AG09309 (cell line): ENCODE results near the gene MAP4K4.
A peak's percentile ranks its signal among the peaks of the same experiment; 100 is the strongest.

Experiments used
- DNase-seq: peaks from one replicate; pipeline ENCODE4 v3.0.0-alpha.2; 2010; ENCODE audit warnings: low read depth
- H3K4me3 ChIP-seq: 2 replicates; pipeline ENCODE4 v1.5.1; 2011; ENCODE audit warnings: mild to moderate bottlenecking, low read depth, low read length, moderate library complexity; ENCODE audit not compliant: control insufficient read depth
- TF ChIP-seq, protein P1 (sequence below): IDR thresholded peaks from 2 replicates; pipeline ENCODE4 v1.5.1; 2011; ENCODE audit warnings: mild to moderate bottlenecking, low read depth, low read length, inconsistent platforms; ENCODE audit not compliant: insufficient read depth, control insufficient read depth; ENCODE audit errors: missing control alignments

The MAP4K4 gene

DNA sequence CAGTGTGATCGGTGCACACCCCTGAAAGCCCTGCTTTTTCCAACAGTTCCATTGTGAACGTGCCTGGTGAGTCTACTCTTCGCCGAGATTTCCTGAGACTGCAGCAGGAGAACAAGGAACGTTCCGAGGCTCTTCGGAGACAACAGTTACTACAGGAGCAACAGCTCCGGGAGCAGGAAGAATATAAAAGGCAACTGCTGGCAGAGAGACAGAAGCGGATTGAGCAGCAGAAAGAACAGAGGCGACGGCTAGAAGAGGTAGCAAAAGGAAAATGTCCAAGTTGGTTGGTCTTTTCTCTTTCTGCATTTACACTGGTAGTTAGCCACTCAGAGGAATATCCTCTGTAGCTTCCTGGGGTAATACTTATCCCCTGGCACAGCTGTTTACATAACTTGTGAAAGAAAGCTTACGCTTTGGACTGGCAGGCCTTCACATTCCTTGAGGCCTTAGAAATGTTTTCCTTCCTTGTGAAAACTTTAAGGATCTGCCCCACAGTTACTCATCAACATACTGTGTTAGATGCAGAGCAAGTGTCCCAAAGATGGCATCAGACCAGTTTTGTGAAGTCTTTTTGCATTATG is 146.6 kb downstream of the MAP4K4 start:
- no peak overlapping the region for H3K4me3 ChIP-seq
- TF ChIP-seq, protein P1, sequence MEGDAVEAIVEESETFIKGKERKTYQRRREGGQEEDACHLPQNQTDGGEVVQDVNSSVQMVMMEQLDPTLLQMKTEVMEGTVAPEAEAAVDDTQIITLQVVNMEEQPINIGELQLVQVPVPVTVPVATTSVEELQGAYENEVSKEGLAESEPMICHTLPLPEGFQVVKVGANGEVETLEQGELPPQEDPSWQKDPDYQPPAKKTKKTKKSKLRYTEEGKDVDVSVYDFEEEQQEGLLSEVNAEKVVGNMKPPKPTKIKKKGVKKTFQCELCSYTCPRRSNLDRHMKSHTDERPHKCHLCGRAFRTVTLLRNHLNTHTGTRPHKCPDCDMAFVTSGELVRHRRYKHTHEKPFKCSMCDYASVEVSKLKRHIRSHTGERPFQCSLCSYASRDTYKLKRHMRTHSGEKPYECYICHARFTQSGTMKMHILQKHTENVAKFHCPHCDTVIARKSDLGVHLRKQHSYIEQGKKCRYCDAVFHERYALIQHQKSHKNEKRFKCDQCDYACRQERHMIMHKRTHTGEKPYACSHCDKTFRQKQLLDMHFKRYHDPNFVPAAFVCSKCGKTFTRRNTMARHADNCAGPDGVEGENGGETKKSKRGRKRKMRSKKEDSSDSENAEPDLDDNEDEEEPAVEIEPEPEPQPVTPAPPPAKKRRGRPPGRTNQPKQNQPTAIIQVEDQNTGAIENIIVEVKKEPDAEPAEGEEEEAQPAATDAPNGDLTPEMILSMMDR: no peak
- peak; percentile 71 for DNase-seq

DNA sequence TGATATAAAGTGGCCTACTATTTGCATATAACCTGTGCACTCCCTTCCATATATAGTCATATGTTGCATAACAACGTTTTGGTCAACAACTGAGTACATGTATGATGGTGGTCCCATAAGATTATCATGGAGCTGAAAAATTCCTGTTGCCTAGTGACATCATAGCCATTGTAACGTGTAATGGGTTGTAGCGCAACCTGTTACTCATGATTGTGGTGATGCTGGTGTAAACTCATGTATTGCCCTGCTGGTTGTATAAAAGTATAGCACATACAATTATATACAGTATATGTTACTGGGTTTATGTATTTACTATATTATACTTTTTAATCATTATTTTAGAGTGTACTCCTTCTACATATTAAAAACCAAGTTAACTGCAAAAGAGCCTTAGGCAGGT is 149.5 kb downstream of the MAP4K4 start:
- TF ChIP-seq, protein P1: no peak
- no peak overlapping the region for H3K4me3 ChIP-seq
- no peak for DNase-seq

DNA sequence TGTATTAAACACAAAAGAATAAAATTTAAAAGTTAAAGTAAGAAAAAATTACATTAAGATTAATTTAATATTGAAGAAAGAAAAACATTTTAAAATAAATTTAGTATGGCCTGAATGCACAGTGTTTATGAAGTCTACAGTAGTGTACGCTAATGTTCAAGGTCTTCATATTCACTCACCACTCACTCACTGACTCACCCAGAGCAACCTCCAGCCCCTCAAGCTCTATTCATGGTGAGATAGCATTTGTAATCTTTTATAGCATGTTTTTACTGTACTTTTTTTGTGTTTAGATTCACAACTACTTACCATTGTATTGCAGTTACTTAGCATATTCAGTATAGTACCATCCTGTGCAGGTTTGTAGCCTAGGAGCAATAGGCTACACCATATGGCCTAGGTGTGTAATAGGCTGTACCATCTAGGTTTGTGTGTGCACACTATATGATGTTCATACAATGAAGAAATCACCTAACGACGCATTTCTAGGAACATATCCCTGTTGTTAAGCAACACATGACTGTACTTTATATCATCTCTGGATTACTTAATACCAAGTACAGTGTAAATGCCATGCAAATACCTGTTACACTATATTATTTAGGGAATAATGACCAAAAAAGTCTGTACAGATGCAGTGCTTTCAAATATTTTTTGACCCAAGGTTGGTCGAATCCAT is 150.3 kb downstream of the MAP4K4 start:
- H3K4me3 ChIP-seq: no peak overlapping the region
- TF ChIP-seq, protein P1: no peak
- DNase-seq: no peak

DNA sequence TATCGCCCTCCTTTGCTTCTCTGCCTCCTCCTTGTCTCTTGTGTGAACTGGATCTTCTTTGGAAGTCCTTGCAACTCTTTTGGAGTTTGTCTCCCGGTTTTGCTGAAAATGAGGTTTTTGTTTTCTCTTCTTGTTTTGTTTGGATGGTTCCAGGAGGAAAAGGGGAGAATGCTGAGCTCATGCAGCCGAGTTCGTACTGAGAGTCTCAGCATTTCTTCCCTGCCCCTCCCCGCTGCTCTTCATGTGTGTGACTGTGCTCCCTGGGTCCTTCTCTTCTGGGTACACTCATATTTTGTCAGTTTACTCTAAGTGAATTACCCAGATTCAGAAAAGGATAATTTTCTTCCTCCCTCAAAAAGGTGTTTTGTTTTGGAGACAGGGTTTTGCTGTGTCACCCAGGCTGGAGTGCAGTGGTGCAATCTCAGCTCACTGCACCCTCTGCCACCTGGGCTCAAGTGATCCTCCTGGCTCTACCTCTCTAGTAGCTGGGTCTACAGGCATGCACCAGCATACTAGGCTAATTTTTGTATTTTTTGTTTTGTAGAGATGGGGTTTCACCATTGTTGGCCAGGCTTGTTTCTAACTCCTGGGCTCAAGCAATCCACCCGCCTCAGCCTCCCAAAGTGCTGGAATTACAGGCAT is 151.4 kb downstream of the MAP4K4 start:
- no peak overlapping the region for H3K4me3 ChIP-seq
- TF ChIP-seq, protein P1: no peak
- DNase-seq: no peak

DNA sequence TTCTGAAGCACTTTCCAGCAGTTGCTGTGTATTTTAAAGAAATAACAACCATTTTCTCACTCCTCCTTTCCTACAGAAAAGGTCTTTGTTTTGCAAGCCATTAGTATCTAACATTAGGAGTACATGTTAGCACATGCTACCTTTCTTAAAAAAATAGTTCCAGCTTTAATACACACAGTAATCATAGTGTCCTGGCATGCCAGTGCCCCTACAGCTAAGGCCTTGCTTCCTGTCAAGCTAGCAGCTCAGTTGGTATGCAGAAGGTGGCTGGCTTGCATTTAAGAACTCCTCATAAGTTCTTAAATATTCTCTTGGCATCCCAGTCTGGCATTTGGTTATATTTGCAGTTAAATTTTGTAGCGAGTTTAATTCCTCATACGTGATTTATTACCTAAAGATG is 152.9 kb downstream of the MAP4K4 start:
- TF ChIP-seq, protein P1: no peak
- no peak for DNase-seq
- H3K4me3 ChIP-seq: no peak overlapping the region

DNA sequence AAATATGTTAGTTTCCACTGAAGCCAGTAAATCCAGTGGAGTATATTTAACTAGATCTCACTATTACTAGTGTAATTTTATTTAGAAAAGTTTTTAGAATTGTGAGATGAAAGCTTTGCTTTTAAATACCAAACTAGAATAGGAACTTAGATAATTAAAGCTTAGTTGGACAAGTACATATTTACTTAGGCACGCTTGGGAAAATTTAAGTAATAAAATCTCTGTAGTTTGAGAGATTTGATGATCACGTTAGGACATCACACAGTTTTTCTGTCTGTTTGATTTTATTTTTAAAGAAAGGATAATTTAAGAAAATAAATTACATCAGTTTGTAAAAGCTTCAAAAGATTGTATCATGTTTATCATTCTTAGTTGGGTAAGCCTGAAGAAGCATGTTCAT is 153.5 kb downstream of the MAP4K4 start:
- H3K4me3 ChIP-seq: no peak overlapping the region
- TF ChIP-seq, protein P1: no peak
- no peak for DNase-seq
